GM12873 (cell line): ENCODE results near the gene FAM200C.

Experiments
- TF ChIP-seq, protein P1 (sequence below): IDR thresholded peaks from 2 replicates; pipeline ENCODE4 v1.5.1; 2012; ENCODE audit warnings: low read depth, mild to moderate bottlenecking, moderate library complexity, low read length, control low read depth; ENCODE audit not compliant: insufficient read depth; ENCODE audit errors: missing control alignments

FAM200C gene

DNA sequence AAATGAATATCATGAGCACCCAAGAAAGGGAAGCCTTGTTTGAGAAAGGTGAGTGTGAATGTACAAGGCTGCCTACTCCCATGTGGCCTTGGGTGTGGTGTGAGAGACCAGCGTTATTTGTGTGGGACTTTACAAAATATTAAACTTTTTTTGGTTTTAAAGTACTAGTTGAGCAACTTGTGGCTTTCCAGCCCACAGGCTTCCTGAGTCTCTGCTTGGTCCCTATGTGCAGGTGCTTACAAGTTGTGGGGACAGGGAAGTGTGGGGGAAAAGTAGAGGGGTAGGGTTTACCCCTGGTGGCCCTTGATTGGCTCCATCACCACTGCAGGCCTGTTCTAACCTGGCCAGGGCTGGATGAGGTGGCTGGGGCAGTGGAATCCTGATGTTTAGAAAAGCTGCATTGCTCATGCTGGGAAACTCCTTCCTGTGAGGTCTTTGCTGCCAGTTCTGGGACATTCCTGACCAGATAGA lies 41.5 kb upstream of the FAM200C start:
- TF ChIP-seq, protein P1, sequence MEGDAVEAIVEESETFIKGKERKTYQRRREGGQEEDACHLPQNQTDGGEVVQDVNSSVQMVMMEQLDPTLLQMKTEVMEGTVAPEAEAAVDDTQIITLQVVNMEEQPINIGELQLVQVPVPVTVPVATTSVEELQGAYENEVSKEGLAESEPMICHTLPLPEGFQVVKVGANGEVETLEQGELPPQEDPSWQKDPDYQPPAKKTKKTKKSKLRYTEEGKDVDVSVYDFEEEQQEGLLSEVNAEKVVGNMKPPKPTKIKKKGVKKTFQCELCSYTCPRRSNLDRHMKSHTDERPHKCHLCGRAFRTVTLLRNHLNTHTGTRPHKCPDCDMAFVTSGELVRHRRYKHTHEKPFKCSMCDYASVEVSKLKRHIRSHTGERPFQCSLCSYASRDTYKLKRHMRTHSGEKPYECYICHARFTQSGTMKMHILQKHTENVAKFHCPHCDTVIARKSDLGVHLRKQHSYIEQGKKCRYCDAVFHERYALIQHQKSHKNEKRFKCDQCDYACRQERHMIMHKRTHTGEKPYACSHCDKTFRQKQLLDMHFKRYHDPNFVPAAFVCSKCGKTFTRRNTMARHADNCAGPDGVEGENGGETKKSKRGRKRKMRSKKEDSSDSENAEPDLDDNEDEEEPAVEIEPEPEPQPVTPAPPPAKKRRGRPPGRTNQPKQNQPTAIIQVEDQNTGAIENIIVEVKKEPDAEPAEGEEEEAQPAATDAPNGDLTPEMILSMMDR, result no peak

DNA sequence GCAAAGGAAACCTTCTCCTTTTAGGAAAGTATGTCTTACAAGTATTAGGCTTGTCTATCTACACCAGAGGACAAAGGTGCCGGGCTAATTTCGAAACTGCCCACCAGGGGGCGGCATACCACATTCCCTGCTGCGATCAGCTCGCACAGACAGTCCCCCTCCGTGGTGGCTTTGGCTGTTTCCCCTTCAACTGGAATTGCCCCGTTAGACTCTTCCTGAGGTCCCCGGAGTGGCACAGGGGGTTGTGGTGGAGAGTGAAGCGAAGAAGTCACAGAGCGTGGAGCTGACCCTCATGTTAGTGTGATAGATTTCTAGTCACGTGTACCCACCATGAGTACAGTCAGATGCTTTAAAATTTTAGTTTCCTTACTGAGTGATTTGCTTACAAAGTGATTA lies 39.3 kb upstream of the FAM200C start:
- TF ChIP-seq, protein P1, result peak; percentile 91

DNA sequence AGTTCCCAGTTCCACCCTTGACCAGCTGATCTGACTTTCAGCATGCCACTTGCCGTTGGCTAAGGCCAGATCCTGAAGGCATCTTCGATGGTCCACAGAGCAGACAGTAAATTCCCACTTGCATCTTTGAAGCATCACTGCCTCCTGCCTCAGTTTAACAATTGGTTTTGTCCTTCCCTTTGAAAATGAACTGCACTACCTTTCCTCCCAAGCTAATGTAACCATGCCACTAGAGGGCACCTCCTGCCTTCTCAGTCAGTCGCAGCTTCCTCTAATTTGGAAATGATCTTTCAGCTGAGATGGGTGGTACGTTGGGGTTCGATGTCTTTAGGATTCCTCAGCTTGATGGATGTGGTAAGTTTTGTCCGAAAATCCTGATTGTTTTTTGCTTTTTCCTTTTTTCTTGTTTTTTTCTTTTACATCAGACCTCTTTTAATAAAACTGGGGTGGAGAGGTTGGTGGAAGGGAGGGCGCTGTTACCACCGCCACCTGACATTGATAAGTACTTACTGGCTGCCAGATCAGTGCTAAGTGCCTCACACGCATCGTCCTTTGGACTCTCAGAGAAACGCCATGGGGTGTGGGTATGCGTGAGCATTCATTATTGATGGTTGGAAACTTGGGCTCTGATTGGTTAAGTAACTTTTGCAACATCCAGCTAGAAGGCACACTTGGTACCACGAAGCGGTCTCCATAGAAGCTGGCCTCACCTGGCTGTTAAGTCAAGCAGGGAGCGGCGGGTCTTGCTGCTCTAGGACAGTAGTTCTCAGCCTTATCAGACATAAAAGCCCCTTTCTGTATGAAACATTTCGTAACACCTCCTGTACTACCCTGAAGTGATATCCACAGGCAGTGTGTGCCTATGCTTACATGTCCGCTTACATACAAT lies 38.7 kb upstream of the FAM200C start:
- TF ChIP-seq, protein P1, result peak; percentile 94

DNA sequence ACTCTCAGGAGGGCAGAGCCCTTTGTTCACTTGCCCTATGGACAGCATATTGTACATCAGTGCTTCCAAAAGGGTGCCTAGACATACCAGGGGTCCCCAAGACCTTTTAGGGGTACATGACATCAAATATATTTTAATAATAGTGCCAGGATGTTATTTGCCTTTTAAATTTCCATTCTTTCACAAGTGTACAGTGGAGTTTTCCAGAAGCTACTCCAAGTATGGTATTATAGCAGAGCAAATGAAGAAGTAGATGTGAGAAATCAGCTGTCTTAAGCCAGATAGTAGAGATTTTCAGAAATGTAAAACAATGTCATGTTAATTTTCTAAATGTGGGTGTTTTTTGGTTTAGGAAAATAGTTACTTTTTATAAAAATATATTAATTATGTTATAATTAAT lies 37.4 kb upstream of the FAM200C start:
- TF ChIP-seq, protein P1, result no peak

DNA sequence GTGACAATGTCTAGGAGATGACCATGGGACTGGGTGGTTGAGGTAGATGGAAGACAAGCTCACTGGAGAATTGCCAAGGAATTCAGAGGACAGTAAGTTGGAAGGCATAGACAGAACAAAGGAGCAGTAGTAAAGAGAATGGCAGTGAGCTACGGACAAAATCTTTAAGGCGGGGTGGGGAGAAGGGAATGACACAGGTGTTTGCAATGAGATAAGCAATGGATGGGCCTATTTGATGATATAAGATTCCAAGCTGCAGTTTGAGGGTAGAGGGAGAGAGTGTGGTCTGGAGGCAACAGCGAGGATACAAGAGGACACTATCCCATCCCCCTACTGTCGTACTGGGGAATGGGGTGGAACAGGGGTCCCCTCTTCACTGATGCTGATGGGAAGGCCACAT lies 36.2 kb upstream of the FAM200C start:
- TF ChIP-seq, protein P1, result no peak

DNA sequence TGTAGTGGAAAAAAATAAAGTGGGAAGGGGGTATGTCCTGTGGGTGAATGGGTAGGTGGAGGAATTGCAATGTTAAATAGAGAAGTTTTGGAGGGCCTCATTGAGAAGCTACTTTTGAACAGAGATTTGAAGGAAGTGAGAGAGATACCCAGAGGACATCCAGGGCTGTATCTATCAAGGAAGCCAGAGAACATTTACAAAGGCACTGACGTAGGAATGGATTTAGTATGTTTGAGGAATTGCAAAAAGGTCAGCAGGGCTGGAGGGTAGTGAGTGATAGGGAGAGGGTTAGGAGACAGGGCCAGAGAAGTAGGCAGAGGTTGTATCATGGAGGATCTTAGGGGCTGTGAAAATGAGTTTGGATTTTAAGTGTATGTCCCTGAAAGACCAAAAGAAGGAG lies 35.7 kb upstream of the FAM200C start:
- TF ChIP-seq, protein P1, result no peak

DNA sequence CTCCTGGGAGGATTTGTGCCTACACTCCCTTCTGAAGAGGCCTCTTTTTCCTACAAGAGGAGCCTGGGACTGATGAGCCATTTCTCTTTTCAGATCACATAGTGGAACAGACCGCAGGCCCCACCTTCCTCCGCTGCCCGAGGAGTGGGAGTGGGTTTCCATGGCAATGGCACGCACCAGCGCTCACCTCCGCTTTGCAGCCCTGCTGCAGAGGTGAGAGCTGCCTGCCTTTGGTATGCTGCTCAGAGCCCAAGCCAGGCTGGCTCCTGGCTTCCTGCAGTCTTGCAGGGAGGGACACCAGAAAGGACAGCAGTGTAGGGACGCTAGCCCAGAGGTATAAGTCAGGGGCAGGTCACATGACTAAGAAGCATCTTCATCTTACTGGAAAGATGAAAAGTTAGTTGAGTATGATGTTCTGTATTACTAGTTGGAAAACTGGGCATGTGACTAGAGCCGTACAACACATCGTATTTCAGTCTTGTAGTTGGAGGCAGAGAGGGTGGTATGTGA lies 34.2 kb upstream of the FAM200C start:
- TF ChIP-seq, protein P1, result no peak
